Adipocyte (in vitro differentiated cells): ENCODE measurements around the gene OAS2.

Experiments used
- DNase-seq: peaks from one replicate; pipeline ENCODE4 v3.0.0-alpha.2; 2015; ENCODE audit warnings: low read depth
- H3K27me3 ChIP-seq: replicated peaks from 2 replicates; pipeline ENCODE4 v1.7.0; 2013; ENCODE audit warnings: mild to moderate bottlenecking, low read length, moderate library complexity; ENCODE audit not compliant: control insufficient read depth, insufficient read depth
- H3K36me3 ChIP-seq: 2 replicates; pipeline ENCODE4 v1.7.0; 2013; ENCODE audit warnings: low read length, mild to moderate bottlenecking, moderate library complexity; ENCODE audit not compliant: control insufficient read depth, insufficient read depth, severe bottlenecking
- H3K4me1 ChIP-seq: 2 replicates; pipeline ENCODE4 v1.7.0; 2013; ENCODE audit warnings: mild to moderate bottlenecking, low read length, moderate library complexity; ENCODE audit not compliant: control insufficient read depth, insufficient read depth
- H3K4me3 ChIP-seq: 2 replicates; pipeline ENCODE4 v1.7.0; 2013; ENCODE audit warnings: mild to moderate bottlenecking, low read length, moderate library complexity
- H3K9ac ChIP-seq: 2 replicates; pipeline ENCODE4 v1.7.0; 2013; ENCODE audit warnings: mild to moderate bottlenecking, low read length, moderate library complexity
- H3K9me3 ChIP-seq: 2 replicates; pipeline ENCODE4 v1.7.0; 2013; ENCODE audit warnings: mild to moderate bottlenecking, low read length, moderate library complexity; ENCODE audit not compliant: control insufficient read depth

Gene OAS2

GRCh38 chr12:113030875-113031525, 52.7 kb downstream of the OAS2 start:
- Histone ChIP-seq H3K4me1 (no peaks in the 10 kb centered on the region), H3K36me3 (no peaks in the 10 kb centered on the region), H3K9ac (no peak overlapping the region), H3K27me3 (peaks cover 9% of the 10 kb centered on the region), H3K4me3 (no peak overlapping the region), H3K9me3 (no peaks in the 10 kb centered on the region)
- peak; percentile 77 for DNase-seq

DNA sequence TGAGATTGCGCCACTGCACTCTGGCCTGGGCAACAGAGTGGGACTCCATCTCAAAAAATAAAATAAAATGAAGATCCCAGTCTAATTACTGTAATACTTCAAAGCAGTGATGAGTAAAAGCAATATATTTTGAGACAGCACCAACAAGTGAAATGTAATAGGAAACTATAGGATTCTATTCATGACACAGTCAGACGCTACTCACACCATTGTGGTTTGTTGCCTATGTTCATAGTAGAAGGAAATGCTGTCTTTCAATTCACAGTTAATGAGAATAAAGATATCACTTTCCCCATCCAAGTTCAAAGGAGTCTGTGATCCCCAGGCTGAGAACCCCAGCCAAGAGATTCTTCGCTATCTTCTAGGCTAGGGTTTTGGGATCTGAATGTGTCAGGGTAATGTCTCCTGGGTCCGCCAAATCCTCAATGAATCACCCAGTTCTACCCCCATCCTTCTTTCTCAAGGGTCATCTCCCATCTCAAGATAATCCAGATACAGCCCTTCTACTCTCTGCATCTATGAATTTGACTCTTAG, 61.7 kb downstream of the OAS2 start:
- H3K4me1 ChIP-seq, result peaks cover 11% of the 10 kb centered on the region
- H3K27me3 ChIP-seq, result no peaks in the 10 kb centered on the region
- H3K9ac ChIP-seq, result no peak overlapping the region
- no peak for DNase-seq
- H3K4me3 ChIP-seq, result peak overlapping the region; percentile 46
- H3K9me3 ChIP-seq, result peaks cover 7% of the 10 kb centered on the region
- H3K36me3 ChIP-seq, result no peaks in the 10 kb centered on the region

DNA sequence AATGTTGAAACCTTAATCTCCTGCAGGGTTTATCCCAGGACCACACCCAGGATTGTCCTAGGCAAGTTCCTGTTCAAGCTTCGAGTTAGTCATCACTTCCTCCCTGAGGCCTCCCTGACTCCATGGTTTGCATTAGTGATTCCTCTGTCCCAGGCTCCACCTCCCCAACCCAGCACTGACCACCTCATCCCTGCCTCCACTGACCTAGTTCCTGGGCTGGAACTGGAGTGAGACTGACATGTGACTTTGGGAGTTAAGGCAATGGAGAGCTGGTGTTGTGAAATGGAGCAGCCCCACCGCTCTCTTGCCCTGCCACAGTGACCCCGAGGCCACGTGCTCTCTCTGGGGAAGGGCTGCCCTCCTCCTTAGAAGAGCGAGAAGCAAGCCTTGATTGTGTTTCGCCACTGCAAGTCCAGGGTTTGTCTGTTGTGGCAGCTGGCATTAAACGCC, 62.4 kb downstream of the OAS2 start:
- Histone ChIP-seq H3K4me1 (peaks cover 11% of the 10 kb centered on the region), H3K27me3 (no peaks in the 10 kb centered on the region), H3K9ac (no peak overlapping the region), H3K4me3 (peak overlapping the region; percentile 46), H3K9me3 (peaks cover 7% of the 10 kb centered on the region), H3K36me3 (no peaks in the 10 kb centered on the region)
- DNase-seq, result peak; percentile 48

DNA sequence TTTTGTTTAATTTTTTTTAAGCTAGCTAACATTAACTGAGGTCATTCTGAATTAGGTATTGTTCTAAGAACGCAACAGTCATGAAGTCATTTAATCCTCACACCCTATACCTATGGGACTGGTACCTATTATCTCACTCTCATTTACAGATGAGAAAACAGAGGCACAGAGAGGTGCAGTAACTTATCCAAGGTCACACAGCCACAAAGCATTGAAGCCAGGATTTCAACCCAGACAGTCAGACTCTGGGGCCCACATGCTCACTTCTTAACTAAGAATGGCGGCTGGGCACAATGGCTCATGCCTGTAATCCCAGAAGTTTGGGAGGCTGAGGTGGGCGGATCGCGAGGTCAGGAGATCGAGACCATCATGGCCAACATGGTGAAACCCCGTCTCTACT, 63.2 kb downstream of the OAS2 start:
- Histone ChIP-seq H3K4me3 (no peak overlapping the region), H3K9me3 (peaks cover 7% of the 10 kb centered on the region), H3K9ac (no peak overlapping the region), H3K27me3 (no peaks in the 10 kb centered on the region), H3K36me3 (no peaks in the 10 kb centered on the region), H3K4me1 (peaks cover 11% of the 10 kb centered on the region)
- no peak for DNase-seq

- Histone ChIP-seq H3K9me3 (peaks cover 7% of the 10 kb centered on the region), H3K27me3 (no peaks in the 10 kb centered on the region), H3K4me1 (peaks cover 11% of the 10 kb centered on the region), H3K4me3 (no peak overlapping the region), H3K36me3 (no peaks in the 10 kb centered on the region), H3K9ac (no peak overlapping the region)
- DNase-seq, result no peak
These were observed 64.9 kb downstream of the OAS2 start for GRCh38 chr12:113043240-113043639.

DNA sequence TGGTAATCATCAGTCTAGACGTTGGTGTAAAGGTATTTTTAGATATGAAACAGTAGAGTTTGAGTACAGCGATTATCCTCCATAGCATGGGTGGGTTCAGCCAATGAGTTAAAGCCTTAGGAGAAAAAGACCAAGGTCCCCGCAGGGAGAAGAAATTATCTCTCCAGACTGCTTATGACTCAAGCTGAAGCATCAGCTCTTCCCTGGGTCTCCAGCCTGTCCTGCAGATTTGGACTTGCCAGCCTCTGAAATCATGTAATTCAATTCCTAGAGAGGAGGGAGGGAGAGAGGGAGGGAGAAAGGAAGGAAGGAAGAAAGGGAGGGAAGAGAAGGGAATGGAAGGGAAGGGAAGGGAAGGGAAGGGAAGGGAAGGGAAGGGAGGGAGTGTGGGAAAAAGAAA, 66.2 kb downstream of the OAS2 start:
- Histone ChIP-seq H3K4me1 (peaks cover 11% of the 10 kb centered on the region), H3K9me3 (peaks cover 7% of the 10 kb centered on the region), H3K36me3 (no peaks in the 10 kb centered on the region), H3K4me3 (no peak overlapping the region), H3K9ac (no peak overlapping the region), H3K27me3 (peaks cover 4% of the 10 kb centered on the region)
- DNase-seq, result no peak

DNA sequence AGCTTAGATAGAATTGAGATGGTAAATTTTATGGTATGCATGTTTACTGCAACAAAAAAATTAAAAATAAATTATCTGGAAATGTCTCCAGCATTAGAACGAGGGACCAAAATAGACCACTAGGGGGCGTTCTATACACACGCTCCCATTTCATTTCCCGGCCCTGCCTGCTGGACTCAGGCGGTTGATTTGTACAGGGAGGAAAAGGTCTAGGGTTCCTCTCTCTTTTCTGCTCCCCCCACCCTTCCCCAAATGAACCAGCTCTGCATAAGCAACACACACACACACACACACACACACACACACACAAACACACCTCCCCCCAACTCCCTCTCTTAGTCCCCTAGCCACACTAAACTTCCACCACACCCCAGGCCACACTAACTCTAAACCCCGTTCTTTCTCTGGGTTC, 70.4 kb downstream of the OAS2 start:
- Histone ChIP-seq H3K4me1 (no peaks in the 10 kb centered on the region), H3K9me3 (peaks cover 7% of the 10 kb centered on the region), H3K9ac (peak overlapping the region; percentile 38), H3K4me3 (no peak overlapping the region), H3K36me3 (no peaks in the 10 kb centered on the region), H3K27me3 (peaks cover 29% of the 10 kb centered on the region)
- DNase-seq, result peak; percentile 92

DNA sequence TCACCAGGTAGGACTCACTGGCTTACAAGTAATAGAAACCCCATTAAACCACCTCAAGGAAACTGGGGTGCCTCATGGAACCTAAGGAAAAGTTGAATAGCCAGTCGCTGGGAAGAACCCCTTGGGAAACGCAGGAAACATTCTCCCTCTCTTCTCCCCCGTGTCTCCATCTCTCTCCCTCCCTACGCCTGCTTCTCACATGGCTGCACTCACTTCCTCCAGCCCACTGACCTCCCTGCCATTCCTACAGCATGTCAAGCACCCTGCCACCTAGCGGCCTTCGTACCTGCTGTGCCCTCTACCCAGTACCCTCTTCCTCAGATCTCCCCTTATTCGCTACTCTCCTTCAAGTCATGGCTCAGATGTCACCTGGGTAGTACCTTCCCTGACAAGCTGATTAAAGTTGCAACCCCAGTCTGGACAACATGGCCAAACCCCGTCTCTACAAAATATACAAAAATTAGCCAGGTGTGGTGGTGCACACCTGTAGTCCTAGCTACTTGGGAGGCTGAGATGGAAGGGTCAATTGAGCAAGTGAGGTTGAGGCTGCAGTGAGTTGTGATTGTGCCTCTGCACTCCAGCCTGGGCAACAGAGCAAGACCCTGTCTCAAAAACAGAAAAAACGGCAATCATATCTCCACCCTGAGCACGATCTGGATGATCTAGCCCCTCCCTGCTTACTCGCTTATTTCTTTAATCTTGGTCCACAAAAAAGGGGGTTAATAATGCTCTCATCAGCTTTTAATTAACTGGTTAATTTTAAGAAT, 71.8 kb downstream of the OAS2 start:
- Histone ChIP-seq H3K36me3 (no peaks in the 10 kb centered on the region), H3K9me3 (no peaks in the 10 kb centered on the region), H3K4me3 (no peak overlapping the region), H3K27me3 (peaks cover 36% of the 10 kb centered on the region), H3K4me1 (no peaks in the 10 kb centered on the region), H3K9ac (no peak overlapping the region)
- no peak for DNase-seq

DNA sequence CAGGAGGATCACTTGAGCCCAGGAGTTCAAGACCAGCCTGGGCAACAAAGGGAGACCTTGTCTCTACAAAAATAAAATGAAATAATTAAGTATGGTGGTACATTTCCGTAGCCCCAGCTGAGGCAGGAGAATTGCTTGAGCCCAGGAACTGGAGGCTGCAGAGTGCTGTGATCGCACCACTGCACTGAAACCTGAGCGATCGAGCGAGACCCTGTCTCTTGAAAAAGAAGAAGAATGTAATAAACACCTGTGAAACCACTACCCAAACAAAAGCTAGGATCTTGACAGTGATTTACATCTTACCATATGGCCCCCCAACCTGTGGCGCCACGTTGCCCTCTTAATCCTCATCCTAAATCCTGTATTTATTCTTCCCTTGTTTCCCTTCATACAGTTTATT, 72.5 kb downstream of the OAS2 start:
- no peak overlapping the region for H3K4me3 ChIP-seq
- H3K27me3 ChIP-seq, result peaks cover 41% of the 10 kb centered on the region
- no peak overlapping the region for H3K9ac ChIP-seq
- no peaks in the 10 kb centered on the region for H3K4me1 ChIP-seq
- H3K36me3 ChIP-seq, result no peaks in the 10 kb centered on the region
- H3K9me3 ChIP-seq, result no peaks in the 10 kb centered on the region
- DNase-seq, result no peak

DNA sequence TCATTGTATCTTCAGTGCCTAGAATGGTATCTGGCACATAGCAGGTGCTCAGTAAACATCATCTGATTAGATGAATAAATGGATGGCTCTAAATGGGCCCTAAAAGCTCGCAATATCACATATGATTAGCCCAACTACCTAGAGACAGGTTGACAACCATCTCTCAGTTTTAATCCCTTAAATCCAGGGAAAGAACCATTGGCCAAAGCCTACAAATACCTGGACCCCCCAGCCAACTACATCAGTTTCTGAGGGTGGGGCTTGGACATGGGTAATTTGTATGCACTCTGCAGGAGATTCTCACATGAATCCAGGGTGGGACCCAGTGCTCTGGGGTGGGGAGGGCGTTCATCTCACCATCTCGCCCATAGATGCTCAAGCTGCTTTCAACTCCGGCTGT, 73.4 kb downstream of the OAS2 start:
- DNase-seq, result no peak
- Histone ChIP-seq H3K4me3 (no peak overlapping the region), H3K36me3 (no peaks in the 10 kb centered on the region), H3K27me3 (peaks cover 46% of the 10 kb centered on the region), H3K9me3 (no peaks in the 10 kb centered on the region), H3K9ac (no peak overlapping the region), H3K4me1 (peaks cover 5% of the 10 kb centered on the region)

DNA sequence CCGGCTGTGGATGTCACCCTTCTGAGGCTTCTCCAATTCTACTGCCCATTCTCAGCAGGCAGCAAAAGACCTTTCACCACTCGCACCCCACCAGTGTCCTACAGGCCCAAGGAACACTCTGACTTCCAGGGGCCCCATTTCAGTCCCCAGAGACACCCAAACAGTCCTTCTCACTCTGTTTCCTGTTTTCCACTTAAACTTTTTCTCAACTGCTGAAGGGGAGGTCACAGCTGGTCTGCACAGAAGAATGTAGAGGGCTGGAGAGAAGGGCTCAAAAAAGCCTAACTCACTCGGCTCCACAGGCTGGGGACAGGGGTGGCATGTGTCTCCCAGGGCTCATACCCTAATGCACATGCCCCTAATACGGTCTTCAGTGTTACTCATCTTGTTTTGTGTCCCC, 74.0 kb downstream of the OAS2 start:
- peaks cover 46% of the 10 kb centered on the region for H3K27me3 ChIP-seq
- H3K9me3 ChIP-seq, result no peaks in the 10 kb centered on the region
- DNase-seq, result no peak
- peaks cover 5% of the 10 kb centered on the region for H3K4me1 ChIP-seq
- no peaks in the 10 kb centered on the region for H3K36me3 ChIP-seq
- H3K9ac ChIP-seq, result no peak overlapping the region
- no peak overlapping the region for H3K4me3 ChIP-seq
